Measurements from ENCODE around the gene POLN.
A peak's percentile ranks its signal among the peaks of the same experiment; 100 is the strongest.

The POLN gene

GRCh38 chr4:2092669-2093053 lies 149.3 kb downstream of the POLN start:
- H3K4me3 ChIP-seq (replicated peaks in 1 of 2; ENCODE audit: low read depth in 2 of 2, low read length in 2 of 2): no peak overlapping the region
- DNase-seq (ENCODE audit: low read depth in 2 of 2): no peak
- no peak for TF ChIP-seq CTCF (IDR thresholded peaks at IDR 0.05; ENCODE audit: low read depth, low read length)

- no peak for DNase-seq (ENCODE audit: low read depth in 2 of 2)
- no peak for TF ChIP-seq CTCF (IDR thresholded peaks at IDR 0.05; ENCODE audit: low read depth, low read length)
- H3K4me3 ChIP-seq (replicated peaks in 1 of 2; ENCODE audit: low read depth in 2 of 2, low read length in 2 of 2): no peak overlapping the region
Observed at GRCh38 chr4:2091990-2092668, 149.8 kb downstream of the POLN start.

GRCh38 chr4:2090642-2091041 lies 151.3 kb downstream of the POLN start:
- DNase-seq (ENCODE audit: low read depth in 2 of 2): no peak
- TF ChIP-seq CTCF (IDR thresholded peaks at IDR 0.05; ENCODE audit: low read depth, low read length): no peak
- H3K4me3 ChIP-seq (replicated peaks in 1 of 2; ENCODE audit: low read depth in 2 of 2, low read length in 2 of 2): no peak overlapping the region

- TF ChIP-seq CTCF (IDR thresholded peaks at IDR 0.05; ENCODE audit: low read depth, low read length): no peak
- no peak overlapping the region for H3K4me3 ChIP-seq (replicated peaks in 1 of 2; ENCODE audit: low read depth in 2 of 2, low read length in 2 of 2)
- DNase-seq (ENCODE audit: low read depth in 2 of 2): no peak
Observed at GRCh38 chr4:2089222-2089621, 152.7 kb downstream of the POLN start.

- peak; percentile 24 for TF ChIP-seq CTCF (IDR thresholded peaks at IDR 0.05; ENCODE audit: low read depth, low read length)
- DNase-seq (ENCODE audit: low read depth in 2 of 2): peak in 1 of 2 donors; percentile 11
- H3K4me3 ChIP-seq (replicated peaks in 1 of 2; ENCODE audit: low read depth in 2 of 2, low read length in 2 of 2): no peak overlapping the region
Observed at GRCh38 chr4:2087170-2087569, 154.8 kb downstream of the POLN start.

GRCh38 chr4:2085496-2085901 lies 156.4 kb downstream of the POLN start:
- no peak overlapping the region for H3K4me3 ChIP-seq (replicated peaks in 1 of 2; ENCODE audit: low read depth in 2 of 2, low read length in 2 of 2)
- TF ChIP-seq CTCF (IDR thresholded peaks at IDR 0.05; ENCODE audit: low read depth, low read length): no peak

GRCh38 chr4:2084316-2084715 lies 157.6 kb downstream of the POLN start:
- no peak for DNase-seq (ENCODE audit: low read depth in 2 of 2)
- no peak overlapping the region for H3K4me3 ChIP-seq (replicated peaks in 1 of 2; ENCODE audit: low read depth in 2 of 2, low read length in 2 of 2)
- TF ChIP-seq CTCF (IDR thresholded peaks at IDR 0.05; ENCODE audit: low read depth, low read length): no peak

More at GRCh38 chr4:2085496-2085901, 156.4 kb downstream of the POLN start:
- DNase-seq (ENCODE audit: low read depth in 2 of 2): no peak

Data from cardiac fibroblast (primary cell).